Cardiac septum (tissue), 1 donor: ENCODE results near the gene SEMA4D. TPM values are rescaled to one million over a fixed set of nuclear protein-coding genes. Genes with fewer than 3 reads are reported as not detected.
"Not testable (repeated sequence)": the region's sequence is repeated elsewhere in the genome, so short reads cannot be mapped to it uniquely, and the experiment has no call there.

Source experiments
- DNase-seq: peaks from one replicate; pipeline ENCODE4 v3.0.0-alpha.2; 2020; ENCODE audit warnings: low spot score
- intact Hi-C: fragments of 100-400 bp; cut with DNase I; formaldehyde crosslinking; loops from one replicate; pipeline ENCODE4 v1.14.0; 2022
- total RNA-seq: library from RNA; stranded (reverse); fragmentation: NEBNext Ultra II Directional; extraction: Animal tissue kit (Norgen Biotek cat#: 25700); gene quantifications from one replicate; pipeline ENCODE4 v1.2.1, GENCODE V29; 2021
- donor health status: DM: no; HTN: no; CAD: no.

SEMA4D gene
- total RNA-seq, 1 donor from 2014 or later = 21.4 TPM

DNA sequence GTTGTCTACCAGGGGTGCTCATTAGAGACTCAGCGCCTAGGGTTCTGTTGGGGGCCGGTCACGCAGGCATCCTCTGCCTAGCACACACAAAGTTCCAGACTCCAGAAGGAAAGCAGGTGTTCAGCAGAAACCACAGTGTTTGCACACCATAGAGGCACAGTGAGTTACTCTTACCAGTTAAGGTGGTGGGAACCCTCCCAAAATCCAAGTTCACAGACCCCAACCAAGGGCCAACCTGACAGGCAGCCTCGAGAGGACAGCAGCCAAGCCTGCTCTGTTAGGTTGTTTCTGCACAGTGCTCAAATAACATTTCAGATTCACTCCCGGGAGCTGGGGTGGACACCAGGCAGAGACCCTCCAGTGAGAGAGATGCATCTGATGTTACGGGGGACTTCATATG is 143.4 kb downstream of the SEMA4D start:
- intact Hi-C loops = no loop called here
- DNase-seq = no peak

DNA sequence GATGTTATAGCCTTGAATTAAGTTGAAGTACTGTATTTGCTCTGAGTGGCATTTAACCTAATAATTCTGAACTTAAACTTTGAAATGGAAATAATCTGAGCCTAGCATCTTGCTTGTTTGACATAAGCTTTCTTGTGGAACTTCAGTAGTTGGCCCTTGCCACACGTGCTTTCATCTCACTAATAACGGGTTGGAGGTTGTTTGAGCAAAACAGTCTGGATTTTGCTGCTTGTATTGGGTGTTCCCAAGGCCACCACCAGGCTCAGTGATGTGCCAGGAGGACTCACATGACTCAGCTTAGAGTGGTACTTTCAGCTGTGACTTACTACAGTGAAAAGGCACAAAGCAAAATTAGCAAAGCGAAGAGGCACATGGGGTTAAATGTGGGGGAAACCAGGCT is 143.9 kb downstream of the SEMA4D start:
- DNase-seq = no peak
- intact Hi-C loops = no loop called here

DNA sequence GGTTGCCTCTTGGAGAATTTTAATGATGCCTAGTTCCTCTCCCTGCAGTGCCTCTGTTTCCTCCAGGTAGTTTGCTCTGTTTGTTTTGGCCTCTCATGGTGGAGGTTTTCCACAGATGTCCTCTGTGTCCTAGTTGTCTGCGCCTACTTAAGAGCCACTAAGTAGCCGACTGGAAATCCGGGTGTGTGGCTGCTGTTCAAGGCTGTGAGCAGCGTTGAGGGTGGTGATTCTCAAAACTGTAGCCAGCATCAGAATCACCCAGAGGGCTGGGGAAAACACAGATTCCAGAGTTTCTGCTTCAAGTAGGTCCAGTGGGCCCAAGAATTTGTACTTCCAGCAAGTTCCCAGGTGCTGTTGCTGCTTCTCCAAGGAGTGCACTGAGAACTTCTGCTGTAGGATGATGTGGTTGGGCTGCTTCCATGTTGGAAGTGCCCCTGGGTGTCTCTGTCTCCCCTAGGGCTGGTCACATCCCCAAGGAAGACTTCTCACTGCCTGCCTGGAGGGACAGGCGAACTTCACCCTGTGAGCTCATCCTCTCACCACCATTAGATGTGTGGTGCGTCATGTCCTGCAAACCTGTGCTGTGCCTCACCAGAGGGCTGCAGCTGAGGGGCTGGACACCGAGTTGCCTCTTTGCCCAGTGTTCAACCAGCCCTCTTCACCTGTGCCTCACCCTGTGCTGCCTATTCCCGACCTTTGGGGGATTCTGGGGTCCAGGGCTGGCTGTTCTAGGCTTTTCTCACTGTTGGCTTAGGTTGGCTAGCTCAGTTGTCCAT is 144.9 kb downstream of the SEMA4D start:
- DNase-seq = no peak
- intact Hi-C loops = no loop called here

DNA sequence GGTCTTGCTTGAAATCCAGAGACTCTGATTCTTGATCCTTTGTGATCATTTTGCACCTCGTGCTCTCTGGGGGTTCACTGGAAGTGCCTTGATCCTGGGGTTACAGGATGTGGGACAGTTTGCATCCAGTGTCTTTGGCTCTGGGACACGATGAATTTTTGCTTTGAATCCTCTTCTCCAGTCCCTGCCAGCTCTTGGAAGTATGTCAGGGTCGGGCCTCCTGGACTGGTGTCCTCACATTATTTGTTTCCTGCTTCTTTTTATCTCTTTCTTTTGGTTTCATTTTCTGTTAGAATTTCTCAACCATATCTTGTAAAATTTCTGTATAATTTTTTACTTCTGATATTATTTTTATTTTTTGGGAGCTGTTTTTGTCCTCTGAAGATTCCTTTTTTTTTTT is 145.5 kb downstream of the SEMA4D start:
- no peak for DNase-seq
- intact Hi-C loops = no loop called here

DNA sequence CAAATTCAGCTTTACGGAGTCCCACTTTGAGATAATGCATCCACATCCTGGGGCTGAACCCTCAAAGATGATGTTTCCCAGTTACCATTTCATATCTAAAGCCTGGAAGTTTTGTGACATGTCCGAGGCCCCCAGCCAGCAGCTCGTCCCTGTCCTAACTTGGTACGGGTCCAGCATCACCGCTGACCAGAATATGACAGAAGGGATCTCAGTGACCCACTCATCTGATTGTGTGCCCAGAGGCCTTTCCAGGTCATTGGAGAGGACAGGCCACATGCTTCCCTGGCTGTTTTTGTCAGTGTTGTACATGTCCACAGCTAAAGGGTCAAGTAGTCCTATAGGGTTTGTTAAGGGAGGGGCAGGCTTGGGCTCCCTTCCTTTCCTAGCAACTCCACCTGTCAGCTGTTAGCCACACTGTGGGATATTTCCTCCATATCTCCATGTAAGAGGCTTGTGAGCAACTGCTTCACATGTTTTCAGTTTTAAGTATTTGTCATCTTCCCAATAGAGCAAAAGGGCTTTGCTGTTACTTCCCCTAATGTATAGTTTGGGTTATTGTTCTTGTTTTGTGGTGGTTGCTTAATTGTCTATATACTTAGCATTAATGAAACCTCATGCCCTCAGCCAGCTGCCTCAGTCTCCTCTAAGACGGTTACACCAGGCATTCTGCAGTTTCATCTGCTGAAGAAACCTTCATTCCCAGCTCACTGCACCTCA is 146.2 kb downstream of the SEMA4D start:
- intact Hi-C loops = no loop called here
- DNase-seq = no peak

DNA sequence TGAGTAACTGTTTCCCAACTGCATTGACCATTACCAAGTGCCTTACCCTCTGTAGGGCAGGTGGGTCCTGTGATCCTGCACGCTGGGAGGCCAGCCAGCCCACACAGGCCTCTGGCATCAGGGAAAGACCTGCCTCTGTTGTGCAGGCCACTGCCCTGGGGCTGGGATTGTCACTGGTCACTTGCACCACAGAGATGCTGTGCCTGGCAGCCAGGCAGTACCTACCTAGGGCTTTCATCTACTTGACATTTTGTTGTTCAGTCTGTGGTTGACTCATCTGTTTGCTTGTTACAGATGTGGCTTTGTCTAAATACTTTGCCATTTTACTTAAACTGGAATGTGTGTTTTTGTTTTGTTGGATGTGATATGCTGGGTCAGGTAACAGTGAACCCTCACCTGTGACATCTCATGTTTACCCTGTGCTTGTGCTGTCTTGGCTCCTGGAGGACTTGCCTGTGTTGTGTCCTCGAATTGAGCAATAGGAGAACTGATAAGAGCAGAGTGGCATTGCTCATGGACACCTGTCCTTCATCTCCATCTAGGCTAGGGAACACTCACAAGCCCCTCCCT is 146.8 kb downstream of the SEMA4D start:
- no peak for DNase-seq
- intact Hi-C loops = no loop called here

DNA sequence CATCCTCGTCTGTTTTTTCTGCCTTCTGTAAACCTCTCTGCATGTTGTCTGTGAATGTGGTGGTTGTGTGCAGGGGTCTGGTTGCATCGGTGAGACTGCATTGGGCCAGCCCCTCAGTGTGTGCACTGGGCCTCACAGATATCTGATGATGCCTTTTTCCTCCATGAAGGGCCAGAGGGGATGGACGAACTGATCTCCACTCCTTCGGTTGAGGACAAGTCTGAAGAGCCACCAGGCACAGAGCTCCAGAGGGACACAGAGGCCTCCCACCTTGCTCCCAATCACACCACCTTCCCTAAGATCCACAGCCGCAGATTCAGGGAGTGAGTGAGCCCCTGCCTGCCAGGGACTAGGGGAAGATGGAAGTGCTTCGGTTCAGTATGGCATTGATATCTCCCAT is 148.3 kb downstream of the SEMA4D start:
- DNase-seq = no peak
- intact Hi-C loops = no loop called here

DNA sequence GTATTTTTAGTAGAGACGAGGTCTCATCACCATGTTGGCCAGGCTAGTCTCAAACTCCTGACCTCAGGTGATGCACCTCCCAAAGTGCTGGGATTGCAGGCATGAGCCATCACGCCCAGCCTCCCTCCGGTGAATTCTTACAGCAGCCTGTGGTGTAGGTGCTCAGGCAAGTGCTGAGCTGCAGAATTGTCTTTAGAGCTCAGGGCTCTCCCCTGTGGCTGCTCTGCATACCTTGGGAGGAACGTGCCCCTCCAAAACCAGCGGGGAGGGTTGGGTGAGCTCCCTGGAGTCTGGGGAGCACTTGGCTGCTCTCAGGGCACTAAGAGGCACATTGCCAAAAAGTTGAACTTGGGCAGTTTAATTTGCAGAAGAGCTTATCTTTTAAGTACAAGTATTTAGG is 150.3 kb downstream of the SEMA4D start:
- intact Hi-C loops = no loop called here
- no peak for DNase-seq

DNA sequence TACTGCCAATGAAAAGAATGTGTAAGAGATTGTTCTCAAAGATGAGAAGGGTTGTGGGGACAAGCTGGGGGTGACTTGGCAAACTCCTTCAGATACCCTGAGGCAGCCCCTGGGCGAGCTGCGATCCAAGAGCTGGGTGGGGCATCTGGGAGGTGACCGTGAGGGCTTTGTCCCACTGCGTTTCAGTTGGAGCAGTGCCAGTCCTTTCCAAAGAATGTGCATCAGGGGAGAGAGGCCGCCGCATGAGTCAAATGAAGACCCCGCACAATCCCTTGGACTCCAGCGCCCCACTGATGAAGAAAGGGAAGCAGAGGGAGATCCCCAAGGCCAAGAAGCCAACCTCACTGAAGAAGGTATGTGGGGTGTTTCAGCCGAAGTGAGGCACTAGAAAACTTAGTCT is 151.2 kb downstream of the SEMA4D start:
- intact Hi-C loops = no loop called here
- DNase-seq = no peak

DNA sequence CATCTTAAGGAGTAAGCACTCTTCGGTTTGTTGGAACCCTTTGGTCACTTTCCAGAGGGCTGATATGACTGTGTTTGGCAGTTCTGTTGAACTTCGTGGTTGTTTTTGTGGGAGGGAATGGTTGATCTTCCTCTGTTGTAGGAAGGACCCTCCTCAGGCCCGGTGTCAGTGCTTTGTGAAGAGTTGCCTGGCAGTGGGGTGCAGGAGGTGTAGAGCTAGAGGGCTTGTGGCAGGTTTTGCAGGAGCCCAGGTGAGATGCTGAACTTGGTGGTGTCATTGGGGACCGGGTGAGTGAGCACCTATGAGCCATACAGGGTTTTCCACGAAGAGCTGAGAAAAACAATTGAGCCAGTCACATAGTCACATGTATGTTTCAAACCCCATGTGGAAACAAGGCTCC is 152.4 kb downstream of the SEMA4D start:
- intact Hi-C loops = no loop called here
- no peak for DNase-seq

DNA sequence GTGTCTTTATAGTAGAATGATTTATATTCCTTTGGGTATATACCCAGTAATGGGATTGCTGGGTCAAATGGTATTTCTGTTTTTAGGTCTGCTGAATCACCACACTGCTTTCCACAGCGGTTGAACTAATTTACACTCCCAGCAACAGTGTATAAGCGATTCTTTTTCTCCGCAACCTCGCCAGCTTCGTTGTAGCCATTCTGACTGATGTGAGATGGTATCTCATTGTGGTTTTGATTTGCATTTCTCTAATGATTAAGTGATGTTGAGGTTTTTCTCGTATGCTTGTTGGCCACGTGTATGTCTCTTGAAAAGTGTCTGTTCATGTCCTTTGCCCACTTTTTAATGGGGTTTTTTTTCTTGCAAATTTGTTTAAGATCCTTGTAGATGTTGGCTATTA is 154.1 kb downstream of the SEMA4D start:
- DNase-seq = not testable (repeated sequence)

DNA sequence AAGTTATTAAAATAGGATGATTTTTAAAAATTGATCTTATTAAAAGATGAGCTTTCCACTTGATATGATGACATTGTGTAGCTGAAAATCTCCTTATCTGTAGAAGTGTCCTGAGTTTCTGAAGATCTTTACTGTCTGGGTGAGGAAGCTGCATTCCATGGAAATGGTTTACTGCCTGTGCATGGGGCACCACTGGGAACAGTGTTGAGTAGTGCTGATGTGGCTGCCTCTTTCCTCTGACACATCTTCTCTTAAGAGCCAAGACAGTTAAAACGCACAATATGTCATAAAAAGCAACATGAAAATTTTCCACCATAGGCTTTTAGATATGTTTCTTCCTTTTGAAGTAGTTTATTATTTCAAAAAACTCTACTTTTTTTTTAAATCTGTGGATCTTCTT is 155.0 kb downstream of the SEMA4D start:
- intact Hi-C loops = no loop called here
- no peak for DNase-seq

More for the DNA sequence above, 154.1 kb downstream of the SEMA4D start:
- intact Hi-C loops = not testable (repeated sequence)

DNA sequence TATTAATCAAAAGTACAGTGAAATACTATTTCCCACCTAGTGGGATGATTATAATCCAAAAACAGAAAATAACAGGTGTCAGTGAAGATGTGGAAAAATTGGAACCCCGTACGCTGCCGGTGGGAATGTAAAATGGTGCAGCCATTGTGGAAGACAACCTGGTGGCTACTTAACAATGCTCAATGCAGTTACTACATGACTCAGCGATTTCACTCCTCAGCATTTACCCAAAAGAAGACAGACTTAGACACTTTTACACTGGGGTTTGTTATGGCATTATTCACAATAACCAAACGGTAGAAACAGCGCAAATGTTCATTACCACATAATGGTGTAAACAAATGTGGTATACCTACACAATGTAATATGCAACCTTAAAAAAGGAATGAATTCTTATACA is 155.7 kb downstream of the SEMA4D start:
- intact Hi-C loops = no loop called here
- DNase-seq = no peak

DNA sequence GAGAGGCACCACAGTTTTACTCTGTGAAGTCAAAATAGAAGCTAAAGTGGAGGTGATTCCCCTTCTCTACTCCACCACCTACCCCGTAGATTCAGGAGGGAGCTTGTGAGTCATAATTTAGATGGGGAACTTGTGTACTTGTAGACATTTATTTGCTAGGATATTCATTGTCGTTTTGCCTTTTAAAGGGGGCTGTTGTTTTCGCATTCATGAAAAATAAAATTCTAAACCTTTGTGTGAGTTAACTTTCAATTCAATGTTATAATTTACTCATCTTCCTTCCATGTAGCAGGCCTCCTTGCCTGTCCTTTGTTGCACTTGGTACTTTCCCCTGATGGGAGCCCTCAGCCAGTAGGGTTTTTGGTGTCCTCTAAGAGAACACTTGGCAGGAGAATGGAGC is 157.6 kb downstream of the SEMA4D start:
- DNase-seq = no peak
- intact Hi-C loops = no loop called here

DNA sequence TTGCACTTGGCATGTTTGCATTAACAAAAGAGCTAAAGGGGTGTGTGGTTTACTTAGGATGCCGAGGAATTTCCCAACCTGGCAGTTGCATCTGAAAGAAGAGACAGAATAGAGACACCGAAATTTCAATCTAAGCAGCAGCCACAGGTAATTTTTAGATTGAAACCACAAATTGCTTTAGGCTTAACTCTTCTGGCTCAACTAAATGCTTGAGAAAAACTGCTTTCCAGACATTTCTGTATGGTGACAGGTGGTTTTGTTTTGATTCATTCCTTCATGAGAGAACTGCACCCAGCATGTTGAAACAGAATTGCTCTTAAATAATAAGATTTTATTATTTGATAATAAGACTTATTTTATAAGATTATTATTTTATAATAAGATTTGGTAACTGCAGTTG is 158.1 kb downstream of the SEMA4D start:
- intact Hi-C loops = no loop called here
- DNase-seq = no peak

DNA sequence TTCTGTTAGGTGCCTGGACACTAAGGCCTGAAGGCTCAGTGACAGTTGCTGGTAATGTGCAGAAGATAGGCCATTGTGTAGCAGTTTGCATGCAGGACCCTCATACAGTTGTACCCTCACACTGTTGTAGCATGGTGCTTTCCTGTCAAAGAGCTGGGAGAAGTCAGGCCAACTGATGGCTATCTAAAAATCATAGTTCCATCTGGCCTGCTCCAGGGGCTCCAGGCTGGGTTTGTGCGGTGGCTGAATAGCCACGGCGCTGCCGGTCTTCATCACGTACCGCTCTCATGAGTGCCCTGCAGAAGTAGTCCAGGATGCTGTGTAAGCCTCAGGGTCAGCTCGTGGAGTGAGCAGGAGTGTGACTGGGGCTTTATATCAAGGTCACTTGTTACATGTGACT is 167.4 kb downstream of the SEMA4D start:
- no peak for DNase-seq
- intact Hi-C loops = no loop called here

DNA sequence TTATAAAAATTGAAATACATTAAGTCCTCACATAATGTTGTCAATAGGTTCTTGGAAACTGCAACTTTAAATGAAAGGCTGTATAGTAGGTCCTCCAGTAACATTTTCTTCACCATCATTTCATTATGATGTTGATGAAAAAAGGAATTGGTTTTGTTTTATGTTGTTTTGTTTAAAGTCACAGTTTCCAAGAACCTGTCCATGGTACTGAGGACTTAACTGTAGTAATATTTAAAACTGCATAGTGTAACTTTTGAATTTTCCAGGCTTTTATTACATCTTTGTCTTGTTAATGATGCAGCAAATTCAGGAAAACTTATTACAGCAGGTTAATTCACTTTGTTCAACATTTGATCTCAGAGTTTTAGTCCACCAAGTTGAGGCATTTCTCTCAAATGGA is 168.0 kb downstream of the SEMA4D start:
- intact Hi-C loops = no loop called here
- no peak for DNase-seq

DNA sequence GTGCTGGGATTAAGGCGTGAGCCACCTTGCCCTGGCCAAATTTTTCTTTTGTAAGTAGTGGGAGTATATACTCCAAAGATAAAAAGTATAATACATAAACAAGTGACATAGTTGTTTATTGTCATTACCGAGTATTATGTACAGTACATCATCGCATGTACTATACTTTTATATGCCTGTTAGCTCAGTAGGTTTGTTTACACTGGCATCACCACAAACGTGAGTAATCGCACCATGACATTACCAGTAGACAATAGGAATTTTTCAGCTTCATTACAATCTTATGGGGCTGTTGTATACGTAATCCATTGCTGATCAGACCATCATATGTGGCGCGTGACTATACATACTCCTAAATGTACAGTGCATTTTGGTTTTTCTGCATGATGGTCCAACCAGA is 169.8 kb downstream of the SEMA4D start:
- no peak for DNase-seq
- intact Hi-C loops = no loop called here

DNA sequence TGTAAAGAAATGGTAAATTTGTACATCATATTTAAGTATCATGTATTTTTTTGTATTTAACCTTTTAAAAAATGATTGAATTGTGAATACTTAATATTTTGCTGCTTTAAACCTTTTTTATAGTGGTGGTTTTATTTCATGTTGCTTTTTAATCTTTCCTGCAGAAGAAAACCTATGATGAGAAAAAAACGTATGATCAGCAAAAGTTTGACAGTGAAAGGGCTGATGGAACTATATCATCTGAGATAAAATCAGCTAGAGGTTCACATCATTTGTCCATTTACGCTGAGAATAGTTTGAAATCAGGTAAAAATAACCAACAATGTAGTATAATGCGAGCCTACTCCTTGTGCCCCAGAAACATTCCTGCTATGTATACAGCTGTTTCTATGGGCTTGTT is 172.2 kb downstream of the SEMA4D start:
- DNase-seq = no peak
- intact Hi-C loops = no loop called here

DNA sequence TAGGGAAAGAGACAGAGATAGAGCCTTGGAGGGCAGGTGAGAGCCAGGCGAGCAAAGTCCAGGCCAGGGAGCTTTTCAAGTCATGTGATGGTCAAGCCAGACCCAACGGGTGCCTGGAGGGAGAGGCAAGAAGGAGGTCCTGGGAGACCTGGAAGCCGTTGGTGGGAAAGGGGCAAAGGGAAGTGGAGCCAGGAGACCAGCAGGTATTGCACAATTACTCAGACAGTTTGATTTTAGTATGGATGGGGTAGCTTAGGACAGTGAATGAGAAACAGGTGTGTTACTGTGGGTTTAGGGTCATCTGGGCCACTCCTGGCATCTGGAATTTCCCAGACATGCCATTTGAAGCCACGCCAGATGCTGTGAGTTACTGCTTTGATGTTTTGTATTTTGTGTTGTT is 174.5 kb downstream of the SEMA4D start:
- intact Hi-C loops = no loop called here
- no peak for DNase-seq
